HL-60 (cell line): ENCODE data around the gene RAI1.
A peak's percentile ranks its signal among the peaks of the same experiment; 100 is the strongest.

Experiments
- DNase-seq, 2 experiments: peaks; one replicate each; pipeline ENCODE4 v3.0.0-alpha.2; 2010 to 2020; ENCODE audit warnings: low read depth in 1 of 2, low spot score in 1 of 2
- H3K27ac ChIP-seq: fragments of 250-450 bp; sonication (Bioruptor Pico); replicated peaks from 2 replicates; pipeline ENCODE4 v1.5.1; 2020; ENCODE audit warnings: mild to moderate bottlenecking, moderate library complexity
- H3K27me3 ChIP-seq: fragments of 250-450 bp; sonication (Bioruptor Pico); 2 replicates; pipeline ENCODE4 v1.5.1; 2021; ENCODE audit warnings: mild to moderate bottlenecking, moderate library complexity; ENCODE audit not compliant: insufficient read depth, poor library complexity, severe bottlenecking
- H3K4me3 ChIP-seq: replicated peaks from 2 replicates; pipeline ENCODE4 v1.5.1; 2011; ENCODE audit warnings: mild to moderate bottlenecking, control low read depth, low read length; ENCODE audit not compliant: insufficient read depth
- GABPA ChIP-seq: IDR thresholded peaks from 2 replicates; pipeline ENCODE4 v1.6.1; 2012; ENCODE audit warnings: low read depth
- POLR2AphosphoS5 ChIP-seq: IDR thresholded peaks from 2 replicates; pipeline ENCODE4 v1.6.1; 2012; ENCODE audit warnings: low read depth
- SPI1 ChIP-seq: IDR thresholded peaks from 2 replicates; pipeline ENCODE4 v1.6.1; 2012; ENCODE audit warnings: low read depth, mild to moderate bottlenecking, borderline replicate concordance
- TF ChIP-seq, protein P1 (sequence below): IDR thresholded peaks from 2 replicates; pipeline ENCODE4 v1.6.1; 2012; ENCODE audit warnings: low read depth; ENCODE audit not compliant: insufficient replicate concordance
- TF ChIP-seq, protein P2 (sequence below): IDR thresholded peaks from one replicate; pipeline ENCODE4 v1.5.1; 2011; ENCODE audit warnings: low read length, control low read depth, inconsistent platforms; ENCODE audit not compliant: insufficient read depth

The RAI1 gene

DNA sequence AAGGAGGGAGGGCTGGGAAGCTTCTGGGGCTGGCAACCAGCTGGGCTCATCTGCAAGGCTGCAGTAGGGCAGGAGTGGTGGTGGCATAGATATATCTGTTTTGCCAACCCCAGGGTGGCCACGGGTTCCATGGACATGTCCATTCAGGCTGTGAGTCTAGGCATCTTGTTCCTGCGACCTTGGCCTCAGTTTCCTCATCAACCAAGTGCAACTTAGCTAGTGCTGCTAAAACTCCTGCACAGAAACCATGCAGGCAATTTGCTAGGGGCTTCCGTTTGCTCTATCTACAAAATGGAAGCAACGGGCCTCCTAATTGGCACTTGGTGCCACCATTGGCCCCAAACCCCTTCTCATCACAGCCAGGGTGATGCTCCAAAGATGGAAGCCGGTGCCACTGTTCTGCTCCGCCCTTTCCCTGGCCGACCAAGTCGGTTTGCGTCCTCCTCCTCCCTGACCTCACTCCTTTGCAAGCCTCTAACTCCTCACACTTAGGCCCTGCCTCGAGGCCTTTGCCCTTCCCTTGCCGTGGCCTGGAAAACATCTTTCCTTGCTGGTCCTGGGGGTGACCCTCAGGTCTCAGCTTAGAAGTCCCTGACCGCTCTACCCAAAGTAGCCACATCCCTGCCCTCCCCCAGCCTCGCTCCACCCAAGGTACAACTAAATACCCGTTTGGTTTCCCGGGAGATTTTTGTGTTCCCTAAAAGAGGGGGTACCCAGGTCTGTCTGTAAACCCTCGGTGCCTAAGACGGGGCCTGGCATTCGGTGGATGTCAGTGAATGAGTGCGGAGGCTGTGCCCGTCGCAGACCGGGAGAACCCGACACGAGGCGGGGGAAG is 154.4 kb downstream of the RAI1 start:
- Histone ChIP-seq H3K27me3 (no peaks in the 10 kb centered on the region), H3K4me3 (peak overlapping the region; percentile 65), H3K27ac (peak overlapping the region; percentile 88)
- no peak for TF ChIP-seq SPI1
- TF ChIP-seq GABPA = no peak
- TF ChIP-seq, protein P1, sequence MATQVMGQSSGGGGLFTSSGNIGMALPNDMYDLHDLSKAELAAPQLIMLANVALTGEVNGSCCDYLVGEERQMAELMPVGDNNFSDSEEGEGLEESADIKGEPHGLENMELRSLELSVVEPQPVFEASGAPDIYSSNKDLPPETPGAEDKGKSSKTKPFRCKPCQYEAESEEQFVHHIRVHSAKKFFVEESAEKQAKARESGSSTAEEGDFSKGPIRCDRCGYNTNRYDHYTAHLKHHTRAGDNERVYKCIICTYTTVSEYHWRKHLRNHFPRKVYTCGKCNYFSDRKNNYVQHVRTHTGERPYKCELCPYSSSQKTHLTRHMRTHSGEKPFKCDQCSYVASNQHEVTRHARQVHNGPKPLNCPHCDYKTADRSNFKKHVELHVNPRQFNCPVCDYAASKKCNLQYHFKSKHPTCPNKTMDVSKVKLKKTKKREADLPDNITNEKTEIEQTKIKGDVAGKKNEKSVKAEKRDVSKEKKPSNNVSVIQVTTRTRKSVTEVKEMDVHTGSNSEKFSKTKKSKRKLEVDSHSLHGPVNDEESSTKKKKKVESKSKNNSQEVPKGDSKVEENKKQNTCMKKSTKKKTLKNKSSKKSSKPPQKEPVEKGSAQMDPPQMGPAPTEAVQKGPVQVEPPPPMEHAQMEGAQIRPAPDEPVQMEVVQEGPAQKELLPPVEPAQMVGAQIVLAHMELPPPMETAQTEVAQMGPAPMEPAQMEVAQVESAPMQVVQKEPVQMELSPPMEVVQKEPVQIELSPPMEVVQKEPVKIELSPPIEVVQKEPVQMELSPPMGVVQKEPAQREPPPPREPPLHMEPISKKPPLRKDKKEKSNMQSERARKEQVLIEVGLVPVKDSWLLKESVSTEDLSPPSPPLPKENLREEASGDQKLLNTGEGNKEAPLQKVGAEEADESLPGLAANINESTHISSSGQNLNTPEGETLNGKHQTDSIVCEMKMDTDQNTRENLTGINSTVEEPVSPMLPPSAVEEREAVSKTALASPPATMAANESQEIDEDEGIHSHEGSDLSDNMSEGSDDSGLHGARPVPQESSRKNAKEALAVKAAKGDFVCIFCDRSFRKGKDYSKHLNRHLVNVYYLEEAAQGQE = no peak
- TF ChIP-seq, protein P2, sequence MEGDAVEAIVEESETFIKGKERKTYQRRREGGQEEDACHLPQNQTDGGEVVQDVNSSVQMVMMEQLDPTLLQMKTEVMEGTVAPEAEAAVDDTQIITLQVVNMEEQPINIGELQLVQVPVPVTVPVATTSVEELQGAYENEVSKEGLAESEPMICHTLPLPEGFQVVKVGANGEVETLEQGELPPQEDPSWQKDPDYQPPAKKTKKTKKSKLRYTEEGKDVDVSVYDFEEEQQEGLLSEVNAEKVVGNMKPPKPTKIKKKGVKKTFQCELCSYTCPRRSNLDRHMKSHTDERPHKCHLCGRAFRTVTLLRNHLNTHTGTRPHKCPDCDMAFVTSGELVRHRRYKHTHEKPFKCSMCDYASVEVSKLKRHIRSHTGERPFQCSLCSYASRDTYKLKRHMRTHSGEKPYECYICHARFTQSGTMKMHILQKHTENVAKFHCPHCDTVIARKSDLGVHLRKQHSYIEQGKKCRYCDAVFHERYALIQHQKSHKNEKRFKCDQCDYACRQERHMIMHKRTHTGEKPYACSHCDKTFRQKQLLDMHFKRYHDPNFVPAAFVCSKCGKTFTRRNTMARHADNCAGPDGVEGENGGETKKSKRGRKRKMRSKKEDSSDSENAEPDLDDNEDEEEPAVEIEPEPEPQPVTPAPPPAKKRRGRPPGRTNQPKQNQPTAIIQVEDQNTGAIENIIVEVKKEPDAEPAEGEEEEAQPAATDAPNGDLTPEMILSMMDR = no peak
- TF ChIP-seq POLR2AphosphoS5 = no peak
- no peak for DNase-seq

- H3K27me3 ChIP-seq = no peaks in the 10 kb centered on the region
- DNase-seq = peak; percentile 82 to 90
- peak overlapping the region; percentile 65 for H3K4me3 ChIP-seq
- TF ChIP-seq POLR2AphosphoS5 = peak; percentile 65; the same call in 1 of the 2 replicates
- TF ChIP-seq, protein P1 = no peak
- peak overlapping the region; percentile 88 for H3K27ac ChIP-seq
These were observed 155.1 kb downstream of the RAI1 start for GRCh38 chr17:17836250-17836817.

DNA sequence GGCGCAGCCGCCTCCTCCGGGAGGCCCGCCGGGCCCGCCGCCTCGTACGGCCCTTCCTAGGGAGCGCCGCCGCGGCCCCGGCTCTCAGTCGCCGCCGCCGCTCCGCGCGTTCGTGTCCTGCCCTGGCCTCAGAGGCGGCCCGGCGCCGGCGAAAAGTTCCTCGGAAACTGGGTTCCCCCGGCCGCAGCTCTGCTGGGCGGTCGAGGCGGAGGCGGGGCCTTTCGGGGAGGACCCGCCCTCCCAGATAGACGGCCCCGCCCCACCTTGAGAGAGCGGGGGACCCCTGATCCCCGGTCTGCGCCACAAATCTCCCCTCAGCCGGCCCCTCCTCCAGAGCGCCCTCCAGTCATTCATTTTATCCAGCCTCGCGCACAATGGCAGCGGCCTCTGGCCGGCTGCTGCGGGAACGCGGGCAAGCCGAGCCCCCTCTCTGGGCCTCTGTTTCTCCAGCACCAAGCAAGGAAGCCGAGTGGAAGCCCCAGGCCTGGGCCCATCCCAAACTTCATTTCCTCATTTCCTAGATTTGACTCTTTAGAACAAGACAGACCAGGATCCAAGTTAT is 155.6 kb downstream of the RAI1 start, which contains the start of gene SREBF1:
Gene SREBF1, minus strand, starts transcription at position 169 of the 562 bp plus-strand sequence. CDS start 169 bp downstream, outside the sequence.
- Histone ChIP-seq H3K27me3 (no peaks in the 10 kb centered on the region), H3K4me3 (peak within 1 kb of the TSS; percentile 65), H3K27ac (peak within 1 kb of the TSS; percentile 88)
- TF ChIP-seq, protein P2 = no peak
- no peak for TF ChIP-seq GABPA
- no peak for TF ChIP-seq SPI1
- TF ChIP-seq POLR2AphosphoS5 = no peak; the same call in 1 of the 2 replicates
- TF ChIP-seq, protein P1 = no peak
- no peak for DNase-seq
